OCI-LY3 (cell line): ENCODE data around the gene CYTH3.

Experiments
- CTCF ChIP-seq: fragments of 200-600, 300-600 bp; sonication (generic); IDR thresholded peaks from 2 replicates; pipeline ENCODE4 v1.5.1; 2014; ENCODE audit warnings: antibody characterized with exemption, low read length, low read depth
- EZH2phosphoT487 ChIP-seq: fragments of 200-600 bp; shearing (Covaris generic); IDR thresholded peaks from 2 replicates; pipeline ENCODE4 v1.6.1; 2018; ENCODE audit warnings: antibody characterized with exemption, mixed run types, low read depth

DNA sequence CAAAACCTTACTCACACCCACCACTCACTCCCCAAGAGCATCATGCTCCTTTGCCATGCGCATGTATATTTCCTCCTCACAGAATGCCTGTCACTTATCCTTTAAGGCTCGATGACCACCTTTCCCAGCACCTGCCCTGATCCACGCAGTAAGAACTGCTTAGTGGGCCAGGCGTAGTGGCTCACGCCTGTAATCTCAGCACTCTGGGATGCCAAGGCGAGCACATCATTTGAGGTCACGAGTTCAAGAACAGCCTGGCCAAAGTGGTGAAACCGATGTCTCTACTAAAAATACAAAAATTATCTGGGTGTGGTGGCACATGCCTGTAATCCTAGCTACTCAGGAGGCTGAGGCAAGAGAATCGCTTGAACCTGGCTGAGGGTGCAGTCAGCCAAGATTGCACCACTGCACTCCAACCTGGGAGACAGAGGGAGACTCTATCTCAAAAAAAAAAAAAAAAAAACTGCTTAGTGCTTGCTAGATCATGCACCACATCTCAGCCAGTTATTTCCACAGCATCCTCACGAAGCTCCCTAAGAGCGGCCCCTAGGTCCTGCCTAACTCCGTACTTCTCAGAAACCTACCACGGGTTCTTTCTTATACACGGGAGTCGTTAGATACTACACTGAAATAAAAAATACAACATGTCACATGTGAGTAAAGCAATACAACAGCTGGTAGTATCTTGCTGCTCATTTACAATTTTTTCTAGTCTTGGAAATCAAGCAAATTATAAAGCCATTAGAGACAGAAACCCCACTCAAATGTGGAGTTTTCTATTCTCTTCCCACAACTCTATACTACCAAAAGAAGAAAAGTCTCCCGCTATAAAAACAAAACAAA is 37.2 kb downstream of the CYTH3 start:
- TF ChIP-seq CTCF, result no peak
- no peak for TF ChIP-seq EZH2phosphoT487
